Measurements from ENCODE around the gene MSH2.

- TF ChIP-seq EZH2 (IDR thresholded peaks at IDR 0.05) (no peak), FOXP2 (optimal IDR thresholded peaks at IDR 0.05; ENCODE audit: control extremely low read depth, extremely low read length, insufficient read depth) (no peak)
Observed at GRCh38 chr2:47401789-47402554, 984 bp upstream of the MSH2 start.

All from SK-N-MC (cell line).